Subcutaneous abdominal adipose tissue (tissue), 5 donors: ENCODE measurements around the gene NDUFS7.

Source experiments
- H3K27ac ChIP-seq: one replicate; pipeline ENCODE4 v1.7.0; 2013; ENCODE audit warnings: low read depth, mild to moderate bottlenecking, inconsistent platforms, low read length, moderate library complexity
- H3K27me3 ChIP-seq, 5 donors: one replicate each; pipeline ENCODE4 v1.7.0; 2013; ENCODE audit warnings: low read length in 5 of 5, inconsistent platforms in 1 of 5; ENCODE audit not compliant: control insufficient read depth in 5 of 5, insufficient read depth in 4 of 5
- H3K36me3 ChIP-seq, 5 donors: one replicate each; pipeline ENCODE4 v1.7.0; 2013; ENCODE audit warnings: low read length in 5 of 5; ENCODE audit not compliant: control insufficient read depth in 5 of 5, insufficient read depth in 5 of 5
- H3K4me1 ChIP-seq, 5 donors: one replicate each; pipeline ENCODE4 v1.7.0; 2013; ENCODE audit warnings: low read length in 5 of 5, mild to moderate bottlenecking in 3 of 5, moderate library complexity in 1 of 5; ENCODE audit not compliant: control insufficient read depth in 5 of 5, insufficient read depth in 5 of 5
- H3K4me3 ChIP-seq, 5 donors: one replicate each; pipeline ENCODE4 v1.7.0; 2013; ENCODE audit warnings: low read length in 5 of 5, low read depth in 1 of 5
- H3K9ac ChIP-seq, 5 donors: one replicate each; pipeline ENCODE4 v1.7.0; 2013; ENCODE audit warnings: low read length in 5 of 5, mild to moderate bottlenecking in 4 of 5, moderate library complexity in 3 of 5
- H3K9me3 ChIP-seq, 5 donors: one replicate each; pipeline ENCODE4 v1.7.0; 2013; ENCODE audit warnings: low read length in 5 of 5; ENCODE audit not compliant: control insufficient read depth in 5 of 5
- donor health status: healthy.
- donor health status: healthy.
- donor health status: healthy.
- donor health status: healthy.
- donor health status: healthy.

The NDUFS7 gene

DNA sequence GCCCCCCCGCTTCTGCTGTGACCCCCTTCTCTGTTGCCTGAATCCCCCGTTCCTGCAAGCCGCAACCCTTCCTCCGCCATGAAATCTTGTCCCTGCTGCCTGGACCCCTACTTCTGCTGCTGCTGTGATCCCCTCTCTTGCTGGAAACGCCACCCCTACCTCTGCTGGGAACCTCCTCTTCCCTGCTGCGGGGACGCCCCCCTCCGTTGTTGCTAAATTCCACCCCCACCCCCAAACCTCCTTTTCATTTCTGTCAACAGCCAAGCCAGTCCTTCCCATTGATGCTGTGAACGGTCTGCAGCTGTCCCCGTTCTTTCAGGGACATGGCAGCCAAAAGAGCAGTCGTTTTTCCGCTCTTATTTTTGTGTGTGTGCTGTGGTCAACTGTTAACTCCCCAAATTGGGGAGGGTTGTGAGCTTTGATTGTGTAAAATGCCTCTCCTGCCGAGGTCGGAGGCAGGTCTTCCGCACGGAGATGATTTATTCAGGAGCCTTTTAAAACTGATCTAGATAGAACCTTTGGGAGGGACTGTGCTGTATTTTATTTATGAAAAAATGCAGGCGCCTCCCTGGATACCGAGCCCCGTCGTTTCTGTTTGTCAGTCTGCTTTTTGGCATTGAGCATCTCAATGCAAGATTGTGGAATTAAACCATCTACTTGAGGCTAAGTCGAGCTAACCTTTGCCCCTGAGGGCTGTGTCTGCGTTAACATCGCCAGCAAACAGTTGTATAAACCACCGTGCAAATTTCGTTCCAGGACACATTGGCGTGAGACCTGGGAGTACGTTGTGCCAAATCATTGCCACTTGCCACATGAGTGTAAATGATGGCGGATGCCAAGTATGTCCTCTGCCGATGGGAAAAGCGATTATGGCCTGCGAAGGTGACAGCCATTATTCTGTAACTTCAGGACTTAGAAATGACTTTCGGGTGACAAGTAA lies 27.9 kb upstream of the NDUFS7 start:
- no peaks in the 10 kb centered on the region for H3K9me3 ChIP-seq
- peaks cover 2 to 34% (median 28%) of the 10 kb centered on the region in 5 donors for H3K36me3 ChIP-seq
- H3K27me3 ChIP-seq, result no peaks in the 10 kb centered on the region
- peak overlapping the region; percentile 55 to 86 (median 77) for H3K9ac ChIP-seq
- peak overlapping the region; percentile 92 for H3K27ac ChIP-seq
- H3K4me3 ChIP-seq, result peak overlapping the region; percentile 73 to 87 (median 82)
- H3K4me1 ChIP-seq, result peaks cover 8 to 42% (median 36%) of the 10 kb centered on the region in 5 donors

DNA sequence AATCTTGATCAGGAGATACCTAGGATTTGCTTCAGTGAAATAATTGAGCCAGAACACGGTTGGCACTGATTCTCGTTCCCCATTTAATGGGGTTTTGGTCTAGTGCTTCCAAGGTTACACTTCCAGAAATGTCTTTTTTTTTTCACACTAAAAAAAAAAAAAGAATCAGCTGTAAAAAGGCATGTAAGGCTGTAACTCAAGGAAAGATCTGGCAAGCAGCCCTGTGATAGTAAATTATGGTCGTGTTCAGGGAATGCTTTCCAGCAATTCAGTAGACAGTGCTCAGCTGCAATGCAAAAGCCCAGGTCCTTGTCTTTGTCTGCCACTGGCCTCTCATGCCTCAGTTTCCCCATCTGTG lies 27.2 kb upstream of the NDUFS7 start:
- Histone ChIP-seq H3K27me3 (no peaks in the 10 kb centered on the region), H3K9ac (peak overlapping the region in 1 of 5 donors; percentile 77), H3K36me3 (peaks cover 2 to 34% (median 30%) of the 10 kb centered on the region in 5 donors), H3K4me1 (peaks cover 8 to 48% (median 42%) of the 10 kb centered on the region in 5 donors), H3K4me3 (peak overlapping the region in 2 of 5 donors; percentile 73 to 82), H3K27ac (peak overlapping the region; percentile 92), H3K9me3 (no peaks in the 10 kb centered on the region)

DNA sequence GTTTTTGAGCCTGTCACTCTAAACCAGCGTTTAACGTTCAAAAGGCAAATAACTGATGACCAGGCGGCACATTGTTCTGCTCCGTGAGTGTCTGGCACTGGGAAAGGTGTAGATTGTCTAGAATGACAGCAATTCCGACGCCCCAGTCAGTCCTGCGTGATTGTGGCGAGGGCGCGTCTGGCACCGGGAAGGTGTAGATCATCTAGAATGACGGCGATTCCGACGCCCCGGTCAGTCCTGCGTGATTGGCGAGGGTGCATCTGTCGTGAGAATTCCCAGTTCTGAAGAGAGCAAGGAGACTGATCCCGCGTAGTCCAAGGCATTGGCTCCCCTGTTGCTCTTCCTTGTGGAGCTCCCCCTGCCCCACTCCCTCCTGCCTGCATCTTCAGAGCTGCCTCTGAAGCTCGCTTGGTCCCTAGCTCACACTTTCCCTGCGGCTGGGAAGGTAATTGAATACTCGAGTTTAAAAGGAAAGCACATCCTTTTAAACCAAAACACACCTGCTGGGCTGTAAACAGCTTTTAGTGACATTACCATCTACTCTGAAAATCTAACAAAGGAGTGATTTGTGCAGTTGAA lies 26.1 kb upstream of the NDUFS7 start:
- Histone ChIP-seq H3K9ac (no peak overlapping the region), H3K4me1 (peaks cover 11 to 55% (median 50%) of the 10 kb centered on the region in 5 donors), H3K4me3 (no peak overlapping the region), H3K27ac (no peak overlapping the region), H3K9me3 (no peaks in the 10 kb centered on the region), H3K36me3 (peaks cover 2 to 43% (median 36%) of the 10 kb centered on the region in 5 donors), H3K27me3 (no peaks in the 10 kb centered on the region)

DNA sequence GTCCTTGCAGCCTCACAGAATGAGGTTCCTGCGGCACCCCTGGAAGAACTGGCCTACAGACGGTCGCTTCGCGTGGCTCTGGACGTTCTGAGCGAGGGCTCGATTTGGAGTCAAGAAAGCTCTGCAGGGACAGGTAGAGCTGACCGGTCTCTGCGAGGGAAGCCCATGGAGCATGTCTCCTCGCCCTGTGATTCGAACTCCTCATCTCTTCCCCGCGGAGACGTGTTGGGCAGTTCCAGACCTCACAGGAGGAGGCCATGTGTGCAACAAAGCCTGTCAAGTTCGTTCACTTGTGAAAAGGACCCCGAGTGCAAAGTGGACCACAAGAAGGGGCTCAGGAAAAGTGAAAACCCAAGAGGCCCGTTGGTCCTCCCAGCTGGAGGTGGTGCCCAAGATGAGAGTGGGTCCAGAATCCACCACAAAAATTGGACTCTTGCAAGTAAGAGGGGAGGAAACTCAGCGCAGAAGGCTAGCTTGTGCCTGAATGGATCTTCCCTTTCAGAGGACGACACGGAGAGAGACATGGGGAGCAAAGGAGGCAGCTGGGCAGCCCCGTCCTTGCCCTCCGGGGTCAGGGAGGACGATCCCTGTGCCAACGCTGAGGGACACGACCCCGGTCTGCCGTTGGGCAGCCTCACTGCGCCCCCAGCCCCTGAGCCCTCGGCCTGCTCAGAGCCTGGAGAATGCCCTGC lies 23.4 kb upstream of the NDUFS7 start:
- Histone ChIP-seq H3K4me3 (peak overlapping the region in 3 of 5 donors; percentile 12 to 44 (median 27)), H3K9ac (no peak overlapping the region), H3K9me3 (no peaks in the 10 kb centered on the region), H3K36me3 (peaks cover 2 to 61% (median 53%) of the 10 kb centered on the region in 5 donors), H3K4me1 (peaks cover 11 to 46% (median 42%) of the 10 kb centered on the region in 5 donors), H3K27me3 (no peaks in the 10 kb centered on the region), H3K27ac (peak overlapping the region; percentile 63)

DNA sequence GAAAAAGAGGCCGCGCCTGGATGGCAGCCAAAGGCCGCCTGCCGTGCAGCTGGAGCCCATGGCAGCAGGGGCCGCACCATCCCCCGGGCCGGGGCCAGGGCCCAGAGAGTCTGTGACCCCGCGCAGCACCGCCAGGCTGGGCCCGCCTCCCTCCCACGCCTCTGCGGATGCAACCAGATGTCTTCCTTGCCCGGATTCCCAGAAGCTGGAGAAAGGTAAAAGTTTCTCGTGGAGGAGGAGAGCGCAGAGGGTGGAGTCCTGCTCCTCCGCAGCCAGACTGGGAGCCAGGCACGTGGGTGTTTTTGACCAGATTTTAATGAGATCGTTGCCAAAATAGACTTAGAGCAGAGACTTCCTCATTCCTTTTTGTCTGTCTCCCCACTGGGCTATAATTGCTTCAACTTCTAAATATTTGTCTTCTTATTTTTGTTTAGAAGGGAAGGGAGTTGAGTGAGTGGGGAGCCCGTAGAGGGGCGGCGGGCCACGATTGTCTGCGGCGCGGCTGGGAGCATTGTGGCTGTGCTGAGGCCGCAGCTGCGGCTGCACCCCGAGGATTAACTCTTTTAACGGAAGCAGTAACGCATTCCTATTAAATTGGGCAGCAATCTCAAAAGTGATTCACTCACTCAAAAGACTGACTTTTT lies 22.8 kb upstream of the NDUFS7 start:
- Histone ChIP-seq H3K27ac (peak overlapping the region; percentile 63), H3K9me3 (no peaks in the 10 kb centered on the region), H3K4me1 (peaks cover 7 to 39% (median 35%) of the 10 kb centered on the region in 5 donors), H3K36me3 (peaks cover 2 to 68% (median 59%) of the 10 kb centered on the region in 5 donors), H3K9ac (peak overlapping the region in 4 of 5 donors; percentile 3 to 64 (median 10)), H3K4me3 (peak overlapping the region; percentile 25 to 44 (median 36)), H3K27me3 (no peaks in the 10 kb centered on the region)

DNA sequence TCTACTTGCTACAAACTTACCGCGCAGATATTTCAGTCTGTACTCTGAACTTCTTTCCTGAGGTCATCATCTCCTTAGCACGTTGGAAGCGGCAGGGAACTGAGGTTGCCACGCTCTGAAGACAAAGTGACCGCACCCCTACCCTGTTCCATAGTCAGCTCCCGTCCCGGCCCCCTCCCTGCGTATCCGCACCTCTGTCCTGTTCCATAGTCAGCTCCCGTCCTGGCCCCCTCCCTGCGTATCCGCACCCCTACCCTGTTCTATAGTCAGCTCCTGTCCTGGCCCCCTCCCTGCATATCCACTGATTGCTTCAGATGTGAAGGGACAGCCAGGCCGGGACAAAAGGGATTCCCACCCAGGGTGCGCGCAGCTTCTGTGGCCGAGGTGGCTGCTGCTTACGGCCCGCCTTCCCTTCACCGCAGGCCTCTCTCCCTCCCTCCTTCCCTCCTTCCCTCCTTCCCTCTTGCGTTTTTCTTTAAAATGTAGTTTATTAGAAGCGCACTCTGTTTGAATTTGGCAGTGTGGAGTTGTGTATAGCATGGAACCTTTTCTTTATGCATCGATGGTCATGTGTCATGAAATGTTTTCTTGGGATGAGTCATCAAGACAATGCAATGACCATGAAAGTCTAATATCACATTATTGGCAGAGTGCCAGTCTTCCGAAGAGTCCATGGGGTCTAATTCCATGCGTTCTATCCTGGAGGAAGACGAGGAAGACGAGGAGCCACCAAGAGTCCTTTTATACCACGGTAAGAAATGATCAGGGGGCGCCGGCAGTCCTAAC lies 21.9 kb upstream of the NDUFS7 start:
- Histone ChIP-seq H3K9me3 (no peaks in the 10 kb centered on the region), H3K27ac (peak overlapping the region; percentile 63), H3K4me3 (peak overlapping the region in 4 of 5 donors; percentile 25 to 44 (median 36)), H3K27me3 (no peaks in the 10 kb centered on the region), H3K9ac (peak overlapping the region in 2 of 5 donors; percentile 3 to 17), H3K36me3 (peaks cover 2 to 76% (median 67%) of the 10 kb centered on the region in 5 donors), H3K4me1 (peaks cover 4 to 30% (median 27%) of the 10 kb centered on the region in 5 donors)

DNA sequence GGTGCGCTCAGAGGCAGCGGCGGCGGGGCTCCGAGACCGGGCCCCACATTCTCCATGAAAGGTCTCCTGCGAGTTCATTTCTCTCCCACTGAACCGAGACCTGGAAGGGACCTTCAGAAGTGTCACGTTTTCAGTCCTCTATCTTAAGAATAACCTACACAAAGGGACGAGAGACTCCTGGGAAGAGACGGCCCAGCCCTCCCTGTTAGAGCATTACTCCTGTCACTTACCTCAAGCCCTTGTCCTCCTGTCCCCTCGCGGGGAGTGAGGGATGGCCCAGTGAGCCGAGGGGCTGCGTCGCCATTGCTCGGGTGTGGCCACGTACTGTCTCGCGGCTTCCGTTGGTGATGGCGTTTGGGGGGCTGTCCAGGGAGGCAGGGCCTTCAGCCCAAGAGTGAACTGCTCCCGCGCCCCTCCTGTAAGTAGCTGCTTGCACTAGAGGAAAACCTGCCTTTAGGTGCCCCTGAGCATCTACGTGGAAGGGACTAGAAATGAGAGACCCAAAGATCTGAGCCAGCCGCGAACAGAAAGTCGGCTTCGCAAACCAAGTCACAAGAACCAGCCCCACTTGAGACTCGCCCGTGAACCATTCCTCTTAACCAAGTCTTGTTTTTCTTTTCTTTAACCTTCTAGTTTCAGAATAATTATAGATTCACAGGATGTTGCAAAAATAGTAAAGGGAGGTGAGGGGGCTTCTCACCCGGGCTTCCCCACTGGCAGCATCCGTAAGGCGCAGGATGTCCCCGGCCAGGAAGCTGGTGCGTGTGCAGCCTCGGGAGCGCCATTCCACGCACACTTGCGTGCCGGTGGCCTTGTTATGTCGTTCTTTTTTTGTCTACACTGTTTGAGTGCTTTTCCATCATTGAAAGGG lies 21.1 kb upstream of the NDUFS7 start:
- Histone ChIP-seq H3K9me3 (no peaks in the 10 kb centered on the region), H3K4me3 (no peak overlapping the region), H3K36me3 (peaks cover 2 to 80% (median 73%) of the 10 kb centered on the region in 5 donors), H3K27me3 (no peaks in the 10 kb centered on the region), H3K9ac (peak overlapping the region in 1 of 5 donors; percentile 17), H3K4me1 (peaks cover 4 to 28% (median 26%) of the 10 kb centered on the region in 5 donors), H3K27ac (no peak overlapping the region)

DNA sequence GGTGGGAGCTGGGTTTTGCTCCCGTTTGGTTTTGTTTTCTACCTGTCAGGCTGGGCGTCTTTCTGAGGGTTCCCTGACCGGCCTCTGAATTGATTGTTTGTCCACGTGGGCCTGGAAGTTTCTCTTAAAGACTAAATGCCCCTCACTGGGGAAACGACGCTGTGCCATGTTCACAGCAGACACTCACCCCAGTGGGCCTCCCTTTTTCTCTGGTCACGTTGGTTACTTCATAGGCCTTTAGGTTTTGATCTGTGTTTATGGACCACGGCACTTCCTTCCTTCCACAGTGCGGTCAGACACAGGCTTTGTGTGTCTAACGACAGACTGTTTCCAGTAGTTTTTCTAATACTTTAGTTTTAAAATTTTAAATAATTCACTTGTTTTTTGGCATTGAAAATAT lies 20.1 kb upstream of the NDUFS7 start:
- Histone ChIP-seq H3K4me3 (no peak overlapping the region), H3K9me3 (no peaks in the 10 kb centered on the region), H3K4me1 (peaks cover 4 to 28% (median 26%) of the 10 kb centered on the region in 5 donors), H3K27me3 (no peaks in the 10 kb centered on the region), H3K27ac (no peak overlapping the region), H3K9ac (no peak overlapping the region), H3K36me3 (peaks cover 0 to 80% (median 68%) of the 10 kb centered on the region in 5 donors)
